Breast epithelium (tissue), 3 donors: ENCODE measurements around the gene PLXNA2.

ENCODE experiments used
- CTCF ChIP-seq, 3 donors: fragments of 450-650 bp; IDR thresholded peaks; one replicate each; pipeline ENCODE4 v1.5.1; 2016 to 2017; ENCODE audit warnings: antibody characterized with exemption in 3 of 3, mild to moderate bottlenecking in 3 of 3, moderate library complexity in 3 of 3
- POLR2A ChIP-seq: fragments of 450-650 bp; IDR thresholded peaks from one replicate; pipeline ENCODE4 v1.6.1; 2016; ENCODE audit warnings: antibody characterized with exemption, mild to moderate bottlenecking, moderate library complexity
- POLR2AphosphoS5 ChIP-seq, 3 donors: sonication (generic); formaldehyde crosslinking; IDR thresholded peaks; one replicate each; pipeline ENCODE4 v1.6.1; 2017; ENCODE audit warnings: antibody characterized with exemption in 3 of 3

- TF ChIP-seq CTCF (IDR thresholded peaks at IDR 0.05) (no peak), POLR2A (no peak), POLR2AphosphoS5 (IDR thresholded peaks at IDR 0.05) (no peak)
Observed at GRCh38 chr1:208280681-208281450, 36.7 kb upstream of the PLXNA2 start.
